CD14-positive monocyte (primary cell): ENCODE measurements around the gene PABPN1L. TPM values are rescaled to one million over a fixed set of nuclear protein-coding genes. Genes with fewer than 3 reads are reported as not detected.
A peak's percentile ranks its signal among the peaks of the same experiment; 100 is the strongest.

Experiments
- DNase-seq, 3 donors: peaks; one replicate each; pipeline ENCODE4 v3.0.0-alpha.2; 2011 to 2022
- H2AFZ ChIP-seq: 2 replicates; pipeline ENCODE4 v1.6.0; 2012; ENCODE audit warnings: mild to moderate bottlenecking, low read depth, low read length, inconsistent platforms; ENCODE audit not compliant: insufficient read depth, poor library complexity, severe bottlenecking
- H3K27ac ChIP-seq, 2 donors: 1 replicate in 1 of 2; 2 replicates in 1 of 2; pipeline ENCODE4 v1.5.1; 2012 to 2013; ENCODE audit warnings: low read length in 2 of 2, control low read depth in 1 of 2, inconsistent platforms in 1 of 2, low read depth in 1 of 2, mild to moderate bottlenecking in 1 of 2
- H3K27me3 ChIP-seq, 2 donors: one replicate each; pipeline versions ENCODE4 v1.6.0 to v1.6.1; 2011 to 2013; ENCODE audit warnings: low read length in 2 of 2; ENCODE audit not compliant: control insufficient read depth in 2 of 2, insufficient read depth in 2 of 2
- H3K36me3 ChIP-seq, 2 donors: replicated peaks in 1 of 2; 1 replicate in 1 of 2; 2 replicates in 1 of 2; pipeline versions ENCODE4 v1.5.1 to v1.6.1; 2012 to 2013; ENCODE audit warnings: low read length in 2 of 2, control low read depth in 1 of 2, inconsistent platforms in 1 of 2, mild to moderate bottlenecking in 1 of 2; ENCODE audit not compliant: insufficient read depth in 2 of 2, control insufficient read depth in 1 of 2
- H3K4me1 ChIP-seq, 2 donors: 1 replicate in 1 of 2; 2 replicates in 1 of 2; pipeline versions ENCODE4 v1.5.1 to v1.6.1; 2012 to 2013; ENCODE audit warnings: low read length in 2 of 2, control low read depth in 1 of 2, inconsistent platforms in 1 of 2, mild to moderate bottlenecking in 1 of 2, moderate library complexity in 1 of 2; ENCODE audit not compliant: insufficient read depth in 2 of 2, control insufficient read depth in 1 of 2
- H3K4me2 ChIP-seq: replicated peaks from 2 replicates; pipeline ENCODE3; 2012; ENCODE audit warnings: low read length, moderate library complexity, mild to moderate bottlenecking; ENCODE audit not compliant: poor library complexity, severe bottlenecking; ENCODE audit errors: extremely low read depth
- H3K4me3 ChIP-seq, 3 experiments: fragments of 200-600 bp in 1 of 3; sonication (generic) in 1 of 3; replicated peaks in 1 of 3; 1 replicate in 2 of 3; 2 replicates in 1 of 3; pipeline ENCODE4 v1.5.1; 2011 to 2013; ENCODE audit warnings: low read length in 3 of 3, mild to moderate bottlenecking in 3 of 3, control low read depth in 2 of 3, low read depth in 2 of 3, inconsistent platforms in 1 of 3, moderate library complexity in 1 of 3
- H3K79me2 ChIP-seq: 2 replicates; pipeline ENCODE4 v1.6.0; 2012; ENCODE audit warnings: mild to moderate bottlenecking, control low read depth, inconsistent platforms, low read length, moderate library complexity; ENCODE audit not compliant: insufficient read depth
- H3K9ac ChIP-seq: 2 replicates; pipeline ENCODE4 v1.6.0; 2017; ENCODE audit warnings: low read length, mild to moderate bottlenecking; ENCODE audit not compliant: insufficient read depth, poor library complexity, severe bottlenecking
- H3K9me3 ChIP-seq, 2 donors: replicated peaks in 1 of 2; 1 replicate in 1 of 2; 2 replicates in 1 of 2; pipeline versions ENCODE4 v1.5.1 to v1.6.1; 2012 to 2013; ENCODE audit warnings: low read length in 2 of 2, control low read depth in 1 of 2; ENCODE audit not compliant: control insufficient read depth in 1 of 2, insufficient read depth in 1 of 2
- H4K20me1 ChIP-seq: 2 replicates; pipeline ENCODE4 v1.6.0; 2012; ENCODE audit warnings: mild to moderate bottlenecking, low read length, control low read depth, moderate library complexity; ENCODE audit not compliant: insufficient read depth
- H3K27ac Mint-ChIP-seq, 7 donors: one replicate each; pipeline ENCODE4 v1.8.0; 2020; ENCODE audit warnings: mild to moderate bottlenecking in 7 of 7, mixed read lengths in 7 of 7, moderate library complexity in 6 of 7, inconsistent platforms in 2 of 7
- H3K27me3 Mint-ChIP-seq, 3 donors: one replicate each; pipeline ENCODE4 v1.8.0; 2021 to 2022; ENCODE audit warnings: low read depth in 3 of 3, mild to moderate bottlenecking in 3 of 3, mixed read lengths in 3 of 3, moderate library complexity in 3 of 3, inconsistent platforms in 1 of 3
- H3K36me3 Mint-ChIP-seq, 2 donors: one replicate each; pipeline ENCODE4 v1.8.0; 2020; ENCODE audit warnings: mixed read lengths in 2 of 2, inconsistent platforms in 1 of 2, mild to moderate bottlenecking in 1 of 2
- H3K4me1 Mint-ChIP-seq: one replicate; pipeline ENCODE4 v1.8.0; 2020; ENCODE audit warnings: mild to moderate bottlenecking, mixed read lengths
- H3K4me3 Mint-ChIP-seq, 2 donors: one replicate each; pipeline ENCODE4 v1.8.0; 2020; ENCODE audit warnings: mild to moderate bottlenecking in 2 of 2, mixed read lengths in 2 of 2, moderate library complexity in 1 of 2
- H3K9me3 Mint-ChIP-seq, 7 donors: one replicate each; pipeline ENCODE4 v1.8.0; 2020 to 2022; ENCODE audit warnings: mixed read lengths in 7 of 7, mild to moderate bottlenecking in 6 of 7, moderate library complexity in 6 of 7, inconsistent platforms in 2 of 7
- CTCF ChIP-seq: fragments of 200-600 bp; IDR thresholded peaks from one replicate; pipeline ENCODE4 v1.8.0; 2022; ENCODE audit warnings: antibody characterized with exemption, mild to moderate bottlenecking
- WGBS: methylation state at CpG from one replicate; pipeline ENCODE4 v1.1.5; 2013; ENCODE audit warnings: missing lambda C conversion rate; ENCODE audit not compliant: insufficient coverage; 5-methylcytosine and 5-hydroxymethylcytosine counted together
- intact Hi-C, 2 donors: fragments of 100-400 bp; cut with micrococcal nuclease; formaldehyde crosslinking; loops; one replicate each; pipeline versions ENCODE4 v1.15.0 to v1.15.1; 2023
- polyA plus RNA-seq, 3 donors: library from polyadenylated mRNA; depleted of rRNA in 1 of 3; unstranded in 2 of 3; stranded (reverse) in 1 of 3; fragments of 300-500 nt in 2 of 3; fragments of >200 nt in 1 of 3; fragmentation: Illumina TruSeq in 2 of 3; gene quantifications; 1 replicate in 2 of 3; 2 replicates in 1 of 3; pipeline ENCODE4 v1.2.3, GENCODE V29; 2012 to 2021

Gene PABPN1L
- polyA plus RNA-seq, 3 donors, result 0.39 TPM; not detected in 2

- TF ChIP-seq CTCF, result no peak
- intact Hi-C loops, result loop anchor here (2.0 to 10.0 kb wide), 2 partner anchors 42 to 398 kb away; partner anchors contain the start of gene ZNF778 (in 1 of the 2)
- H3K36me3 Mint-ChIP-seq, result peaks cover 2 to 28% of the 10 kb centered on the region in 2 donors
These were observed 49.5 kb downstream of the PABPN1L start for GRCh38 chr16:88816736-88817535.

GRCh38 chr16:88815901-88816589, 50.4 kb downstream of the PABPN1L start:
- Histone ChIP-seq H3K4me3 (no peak overlapping the region), H4K20me1 (peaks cover 19% of the 10 kb centered on the region), H3K36me3 (peaks cover 4 to 10% of the 10 kb centered on the region in 2 donors), H3K4me1 (peaks cover 19 to 23% of the 10 kb centered on the region in 2 donors), H3K4me2 (no peak overlapping the region), H3K27ac (no peak overlapping the region), H3K9ac (no peak overlapping the region), H3K9me3 (no peaks in the 10 kb centered on the region), H3K27me3 (no peaks in the 10 kb centered on the region), H3K79me2 (peaks cover 6% of the 10 kb centered on the region), H2AFZ (no peak overlapping the region)
- Mint-ChIP-seq H3K9me3 (peaks cover 0 to 3% (median 0%) of the 10 kb centered on the region in 7 donors), H3K27me3 (no peaks in the 10 kb centered on the region), H3K4me3 (no peak overlapping the region), H3K4me1 (peaks cover 10% of the 10 kb centered on the region), H3K36me3 (peaks cover 0 to 23% of the 10 kb centered on the region in 2 donors), H3K27ac (no peak overlapping the region)
- 52% methylated on average over 12 of the region's 19 CpGs for WGBS
- intact Hi-C loops, result loop anchor here (2.0 to 10.0 kb wide), 2 partner anchors 43 to 399 kb away; partner anchors contain the start of gene ZNF778 (in 1 of the 2)
- TF ChIP-seq CTCF, result peak; percentile 82
- peak in 2 of 3 donors; percentile 24 to 31 for DNase-seq

More at GRCh38 chr16:88816736-88817535, 49.5 kb downstream of the PABPN1L start:
- peaks cover 0 to 3% (median 0%) of the 10 kb centered on the region in 7 donors for H3K9me3 Mint-ChIP-seq
- Histone ChIP-seq H3K36me3 (peaks cover 12 to 19% of the 10 kb centered on the region in 2 donors), H4K20me1 (peaks cover 16% of the 10 kb centered on the region), H3K79me2 (no peaks in the 10 kb centered on the region), H3K27me3 (no peaks in the 10 kb centered on the region), H3K4me1 (peaks cover 14 to 15% of the 10 kb centered on the region in 2 donors), H3K4me2 (no peak overlapping the region), H3K27ac (no peak overlapping the region), H3K9me3 (no peaks in the 10 kb centered on the region), H3K4me3 (no peak overlapping the region), H2AFZ (no peak overlapping the region), H3K9ac (no peak overlapping the region)
- DNase-seq, result no peak
- peaks cover 9% of the 10 kb centered on the region for H3K4me1 Mint-ChIP-seq
- H3K27ac Mint-ChIP-seq, result no peak overlapping the region
- 94% methylated on average over 41 of the region's 41 CpGs for WGBS
- H3K27me3 Mint-ChIP-seq, result no peaks in the 10 kb centered on the region
- H3K4me3 Mint-ChIP-seq, result no peak overlapping the region
